Stimulated activated naive CD4-positive, alpha-beta T cell treated with Interleukin-2 at 50 U/mL for 16 hours (primary cell): ENCODE measurements around the gene LRRC36.

Experiments
- DNase-seq: peaks from one replicate; lab custom pipeline; 2025; lab: John Stamatoyannopoulos, UW

The LRRC36 gene

DNA sequence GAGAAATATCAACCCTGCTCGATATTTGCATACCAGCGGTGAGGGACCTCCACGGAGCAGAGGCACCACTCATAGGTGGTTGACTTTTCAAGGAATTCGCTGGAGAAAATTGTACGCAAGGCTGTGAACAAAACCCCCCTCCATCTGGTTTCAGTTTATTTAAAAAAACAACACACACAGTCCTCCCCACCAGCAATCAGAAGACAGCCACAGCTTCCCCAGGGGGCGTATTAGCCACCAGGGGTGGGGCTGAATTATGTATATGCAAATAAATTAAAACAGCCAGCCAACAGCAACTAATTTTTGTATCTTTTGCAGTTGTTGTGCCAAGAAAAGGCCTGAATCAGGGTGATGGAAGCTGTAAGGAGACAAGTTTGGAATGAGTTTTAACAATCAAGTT, 98.4 kb downstream of the LRRC36 start:
- no peak for DNase-seq

DNA sequence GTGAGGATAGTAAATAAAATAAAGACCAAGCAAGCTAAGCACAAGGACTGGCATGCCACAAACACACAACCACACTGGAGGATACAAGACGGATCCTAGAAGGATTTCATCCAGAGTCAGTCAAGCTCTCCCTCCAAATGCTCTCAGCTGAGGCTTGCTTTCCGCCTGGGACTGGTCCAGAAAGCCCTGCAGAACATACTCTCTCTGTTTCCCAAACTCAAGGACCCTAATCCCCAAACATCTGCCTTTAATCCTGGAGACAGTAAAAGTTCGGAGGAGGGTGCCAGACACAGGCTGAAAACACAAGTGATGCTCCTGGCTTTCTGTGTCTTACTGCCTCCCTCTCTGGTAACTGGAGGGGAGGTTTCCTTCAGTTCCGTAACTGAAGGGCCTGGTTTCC, 99.0 kb downstream of the LRRC36 start:
- DNase-seq: no peak

DNA sequence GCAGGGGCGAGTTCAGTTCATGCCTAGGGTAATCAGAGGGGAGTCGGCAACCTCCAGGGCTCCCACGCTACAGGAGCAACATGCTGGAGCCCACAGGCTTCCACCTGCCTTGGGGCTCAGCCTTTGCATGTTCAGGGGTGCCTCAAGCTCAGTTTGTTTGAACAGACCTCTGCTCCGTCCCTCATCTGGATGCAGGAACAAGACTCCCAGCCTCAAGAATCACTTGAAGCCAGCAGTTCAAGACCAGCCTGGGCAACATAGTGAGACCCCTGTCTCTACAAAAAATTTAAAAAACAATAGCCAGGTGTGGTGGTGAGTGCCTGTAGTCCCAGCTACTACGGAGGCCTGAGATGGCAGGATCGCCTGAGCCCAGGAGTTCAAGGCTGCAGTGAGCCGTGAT, 99.4 kb downstream of the LRRC36 start:
- no peak for DNase-seq

DNA sequence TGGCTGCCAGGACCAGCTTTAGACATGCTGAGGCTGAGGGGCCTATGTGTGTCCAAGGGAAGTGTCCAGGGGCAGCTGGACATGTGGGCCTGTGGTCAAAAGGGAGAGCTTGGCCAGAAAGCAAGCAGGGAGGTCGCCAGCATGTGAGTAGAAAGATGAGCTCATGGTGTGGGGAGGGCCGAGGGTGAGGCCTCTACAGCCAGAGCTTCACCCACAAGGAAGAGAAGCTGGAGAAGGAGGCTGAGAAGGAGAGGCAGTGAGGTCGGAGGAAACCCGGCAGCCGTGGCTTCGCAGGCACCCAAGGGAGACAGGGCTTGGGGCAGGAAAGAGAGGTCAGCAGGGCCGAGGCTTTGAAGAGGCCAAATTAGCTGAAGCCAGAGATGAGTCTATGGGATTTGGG, 100.3 kb downstream of the LRRC36 start:
- DNase-seq: no peak

DNA sequence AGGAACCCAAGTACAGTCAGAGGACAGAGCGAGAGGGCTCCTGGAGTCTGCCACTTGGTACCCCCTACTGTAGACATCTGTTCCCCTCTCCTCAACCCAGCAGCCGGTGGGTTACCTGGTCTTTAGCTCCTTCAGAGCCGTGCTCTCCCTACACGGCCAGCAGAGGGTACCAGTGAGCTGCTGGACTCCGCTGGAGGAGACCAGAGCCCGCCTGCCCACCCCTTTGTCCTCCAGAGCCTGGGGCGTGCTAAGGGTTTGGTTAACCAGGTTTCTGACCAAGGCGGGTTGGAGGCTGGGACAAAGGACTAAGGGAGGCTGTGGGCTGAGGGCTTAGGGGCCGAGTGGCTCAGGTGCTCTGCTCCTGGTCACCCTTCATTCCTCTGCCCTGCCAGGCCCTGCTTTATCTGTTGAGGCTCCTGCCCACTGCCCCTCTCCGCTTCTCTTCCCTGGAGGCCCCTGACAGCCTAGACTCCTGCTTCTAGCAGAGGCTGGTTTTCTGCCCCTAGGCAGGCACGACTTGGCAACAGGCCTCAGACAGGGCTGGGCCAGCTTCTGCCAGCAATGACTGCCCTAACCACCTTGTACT, 101.6 kb downstream of the LRRC36 start:
- DNase-seq: peak; percentile 24

DNA sequence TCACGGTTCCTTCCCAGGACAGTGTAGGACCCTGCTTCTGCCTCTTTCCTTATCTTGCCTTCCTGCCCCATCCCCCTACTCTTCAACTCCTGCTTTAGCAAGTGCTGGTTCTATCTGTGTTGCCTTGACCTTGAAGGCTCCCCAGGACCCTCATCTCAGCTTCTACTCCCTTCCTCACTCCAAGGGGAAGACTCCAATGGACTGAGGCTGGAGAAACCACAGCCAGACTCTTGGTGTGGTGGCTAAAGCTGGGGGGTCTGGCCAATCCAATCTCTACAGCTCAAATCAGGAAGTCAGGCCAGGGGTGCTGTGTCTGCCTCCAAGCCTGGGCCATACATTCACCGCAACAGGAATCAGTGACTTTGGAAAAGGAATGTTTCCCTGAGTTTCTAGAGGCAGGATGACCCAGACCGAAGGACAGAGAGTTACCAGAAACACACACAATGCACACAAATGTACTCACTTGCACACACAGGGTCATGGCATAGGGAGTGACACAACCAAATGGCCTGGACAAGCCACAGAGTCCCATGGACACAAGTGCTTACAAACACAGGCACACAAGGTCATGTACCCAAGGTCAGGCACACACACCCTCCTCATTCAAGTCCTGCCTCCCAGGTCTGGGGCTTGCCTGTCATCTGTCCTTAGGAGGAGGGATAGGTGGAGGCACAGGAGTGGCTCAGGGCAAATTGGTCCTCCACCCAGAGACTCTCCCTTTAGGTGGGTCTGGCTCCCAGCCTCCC, 102.6 kb downstream of the LRRC36 start:
- DNase-seq: no peak

DNA sequence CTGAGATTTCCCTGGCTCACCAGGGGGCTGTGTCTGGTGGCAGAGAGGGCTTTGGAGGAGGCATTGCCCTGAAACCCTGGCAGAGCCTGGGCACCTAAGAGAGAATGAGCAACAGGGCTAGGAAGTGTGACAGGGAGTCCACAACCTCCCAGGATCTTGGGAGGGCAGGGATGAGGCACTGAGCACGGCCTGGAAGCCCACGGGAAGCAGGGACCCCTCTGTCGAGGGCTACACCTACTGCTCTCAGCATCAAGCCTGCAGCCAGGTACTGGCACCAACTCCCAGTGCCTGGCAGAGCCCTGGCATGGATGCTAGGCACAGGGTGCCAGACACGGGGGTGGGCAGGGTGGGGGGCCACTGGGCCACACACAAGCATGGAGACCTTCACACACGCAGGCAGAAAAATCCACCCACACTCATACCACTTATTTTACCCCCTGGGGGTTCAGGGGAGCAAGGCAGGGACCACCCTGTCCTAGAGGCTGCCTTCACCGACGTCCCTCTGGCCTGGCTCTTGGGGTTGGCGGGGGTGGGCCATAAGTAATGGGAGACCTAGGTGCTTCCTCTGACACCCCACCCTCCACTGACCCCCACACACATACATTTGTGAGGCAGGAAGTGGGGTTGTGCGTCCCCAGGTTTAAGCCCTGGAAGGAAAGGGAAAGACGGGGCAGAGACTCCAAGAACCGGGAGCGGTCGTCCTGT, 103.3 kb downstream of the LRRC36 start:
- DNase-seq: no peak

DNA sequence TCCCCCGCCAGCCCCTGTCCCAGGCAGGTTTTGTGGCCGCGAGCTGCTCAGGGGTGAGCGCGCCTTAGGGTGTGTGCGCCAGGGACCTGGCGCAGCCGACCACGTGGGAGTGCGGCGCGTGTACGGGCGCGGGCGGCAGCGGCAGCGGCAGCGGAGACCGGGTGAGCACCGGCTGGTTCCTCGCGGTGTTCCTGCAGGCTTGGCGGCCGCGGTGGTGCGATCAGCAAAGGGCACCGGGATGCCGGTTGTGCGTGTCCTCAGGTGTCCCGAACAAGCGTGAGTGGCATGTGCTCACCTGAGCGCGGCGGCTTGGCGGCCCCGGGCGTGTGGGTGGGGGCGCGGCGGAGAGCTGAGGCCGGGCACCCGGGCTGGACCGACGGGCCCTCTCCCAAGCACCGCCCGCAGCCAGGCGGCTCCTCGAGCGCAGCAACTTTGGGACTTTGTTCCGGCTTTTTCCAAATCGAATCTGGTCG, 103.9 kb downstream of the LRRC36 start:
- DNase-seq: peak; percentile 45

GRCh38 chr16:67430977-67431774, 104.6 kb downstream of the LRRC36 start, which contains the start of gene HSD11B2:
Gene HSD11B2, plus strand, starts transcription at chr16:67431121. Its CDS starts 128 bp downstream, at chr16:67431249.
- DNase-seq: peak; percentile 42

DNA sequence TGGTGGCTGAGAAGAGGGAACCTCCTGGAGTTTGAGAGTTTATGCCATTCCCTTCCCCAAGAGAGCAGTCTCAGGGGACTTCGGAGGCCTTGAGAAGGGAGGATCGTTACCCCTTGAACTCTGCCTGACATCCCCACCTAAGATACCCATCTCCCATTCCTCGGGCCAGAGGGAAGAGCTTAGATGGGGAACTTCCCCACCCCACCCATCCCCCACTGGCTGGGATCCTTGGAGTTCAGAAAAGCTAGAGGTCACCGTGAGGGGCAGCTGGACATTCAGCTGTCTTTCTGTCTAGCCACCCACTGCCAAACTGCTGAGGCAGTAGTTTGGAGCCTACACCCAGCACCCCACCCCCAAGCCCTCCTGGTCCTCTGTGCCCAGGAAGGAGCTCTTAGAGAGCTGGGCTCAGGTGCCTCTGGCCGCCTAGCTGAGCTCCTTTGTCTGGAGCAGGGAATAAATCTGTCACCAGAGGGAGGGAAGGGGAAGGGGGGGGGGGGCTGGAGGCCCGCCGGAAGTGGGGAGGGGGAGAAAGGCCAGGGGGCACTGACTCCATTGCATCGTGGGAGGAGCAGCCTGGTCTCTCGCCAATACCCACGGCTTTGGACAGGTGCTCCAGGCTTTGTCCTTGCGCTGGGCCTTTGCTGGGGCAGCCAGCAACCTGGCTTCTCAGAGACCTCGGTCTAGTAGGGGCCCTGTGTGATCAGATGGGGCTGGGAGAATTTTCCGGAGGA, 105.3 kb downstream of the LRRC36 start:
- DNase-seq: no peak

DNA sequence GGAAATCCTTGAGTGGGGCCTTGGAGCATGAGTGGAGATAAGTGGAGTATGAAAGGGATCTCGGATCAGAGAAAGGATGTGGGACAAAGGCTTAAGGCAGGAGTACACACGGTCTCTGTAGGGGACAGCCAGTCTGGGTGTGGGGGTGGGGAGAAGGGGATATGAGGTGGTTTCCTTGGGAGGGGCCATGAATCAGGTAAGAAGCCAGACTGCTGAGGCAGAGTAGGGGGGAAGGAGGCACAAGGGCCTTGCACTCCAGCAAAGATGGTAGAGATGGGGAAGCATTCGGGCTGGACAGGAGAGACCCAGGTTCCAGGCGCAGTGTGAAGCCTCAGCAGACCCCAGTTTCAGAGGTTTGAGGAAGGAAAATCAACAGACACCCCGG, 105.9 kb downstream of the LRRC36 start:
- DNase-seq: no peak

GRCh38 chr16:67433131-67433719, 106.6 kb downstream of the LRRC36 start:
- no peak for DNase-seq
